Activated CD8-positive, alpha-beta T cell treated with anti-CD3 and anti-CD28 coated beads for 36 hours (primary cell): ENCODE results near the gene ZNHIT1. TPM values are rescaled to one million over a fixed set of nuclear protein-coding genes. Genes with fewer than 3 reads are reported as not detected.
A peak's percentile ranks its signal among the peaks of the same experiment; 100 is the strongest.

Source experiments
- ATAC-seq: fragments of 200-7000 bp; cut with Tn5 transposase; one replicate; pipeline ENCODE4 v1.10.0; 2021; ENCODE audit warnings: mild to moderate bottlenecking, moderate library complexity
- CTCF ChIA-PET: fragments of 350-600 bp; sonication (Branson Sonifier 250); formaldehyde crosslinking; loops from one replicate; lab custom pipeline; 2021; ENCODE audit warnings: antibody characterized with exemption; lab: Charles Lee
- POLR2A ChIA-PET: fragments of 350-600 bp; sonication (Branson Sonifier 250); formaldehyde crosslinking; loops from one replicate; lab custom pipeline; 2021; ENCODE audit warnings: antibody characterized with exemption; lab: Charles Lee
- DNase-seq: peaks from one replicate; pipeline ENCODE4 v3.0.0-alpha.2; 2020
- H3K27ac Mint-ChIP-seq: one replicate; pipeline ENCODE4 v1.8.0; 2021; ENCODE audit warnings: mild to moderate bottlenecking, mixed read lengths
- H3K27me3 Mint-ChIP-seq: one replicate; pipeline ENCODE4 v1.8.0; 2021; ENCODE audit warnings: mixed read lengths
- H3K36me3 Mint-ChIP-seq: one replicate; pipeline ENCODE4 v1.8.0; 2021; ENCODE audit warnings: low read depth, mixed read lengths
- H3K4me1 Mint-ChIP-seq: one replicate; pipeline ENCODE4 v1.8.0; 2021; ENCODE audit warnings: low read depth, mixed read lengths
- H3K4me3 Mint-ChIP-seq: one replicate; pipeline ENCODE4 v1.8.0; 2021; ENCODE audit warnings: mild to moderate bottlenecking, moderate library complexity, mixed read lengths
- H3K9me3 Mint-ChIP-seq: one replicate; pipeline ENCODE4 v1.8.0; 2021; ENCODE audit warnings: mixed read lengths
- CTCF ChIP-seq: fragments of 200-600 bp; IDR thresholded peaks from one replicate; pipeline ENCODE4 v1.8.0; 2022; ENCODE audit warnings: antibody characterized with exemption, mild to moderate bottlenecking
- intact Hi-C: fragments of 100-400 bp; cut with micrococcal nuclease; formaldehyde crosslinking; loops from one replicate; pipeline ENCODE4 v1.10.0; 2022
- total RNA-seq, 2 experiments: library from RNA; stranded (reverse); gene quantifications; one replicate each; pipeline ENCODE4 v1.2.3, GENCODE V29; 2021

Gene ZNHIT1
- total RNA-seq, 2 experiments from 2014 or later: 36.8 to 37.9 TPM

DNA sequence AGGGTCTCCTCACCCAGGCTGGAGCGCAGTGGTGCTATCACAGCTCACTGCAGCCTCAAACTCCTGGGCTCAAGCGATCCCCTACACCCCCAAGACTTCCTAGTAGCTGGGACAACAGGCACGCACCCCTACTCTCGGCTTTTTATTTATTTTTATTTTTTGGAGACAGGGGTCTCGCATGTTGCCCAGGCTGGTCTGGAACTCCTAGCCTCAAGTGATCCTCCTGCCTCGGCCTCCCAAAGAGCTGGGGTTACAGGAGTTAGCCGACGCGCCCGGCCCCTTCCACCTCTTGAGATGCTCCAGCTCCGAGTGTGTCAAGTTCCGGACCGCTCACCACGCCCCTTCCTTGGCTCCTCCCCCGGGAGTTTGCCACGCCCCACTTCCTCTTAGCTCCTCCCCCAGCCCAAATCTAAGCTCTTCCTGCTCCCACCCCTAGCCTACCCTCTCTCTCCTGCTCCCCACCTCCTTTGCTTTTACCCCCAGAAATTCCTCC lies 44.2 kb upstream of the ZNHIT1 start:
- no peak for TF ChIP-seq CTCF
- ATAC-seq (peak; percentile 89), DNase-seq (peak; percentile 82)
- no peaks in the 10 kb centered on the region for H3K9me3 Mint-ChIP-seq
- peaks cover 74% of the 10 kb centered on the region for H3K27me3 Mint-ChIP-seq
- ChIA-PET CTCF (interaction anchor here (0.9 to 7.7 kb wide), 9 partner anchors 8 to 70 kb away, joined by 3 to 56 read pairs (median 6); partner anchors contain the start of genes VGF and ZNHIT1), POLR2A (interaction anchor here (1.6 to 2.1 kb wide), 2 partner anchors 11 to 26 kb away, joined by 3 to 5 read pairs; no protein-coding TSS in a partner anchor)
- no peak overlapping the region for H3K27ac Mint-ChIP-seq
- peaks cover 45% of the 10 kb centered on the region for H3K4me1 Mint-ChIP-seq
- intact Hi-C loops: no loop called here
- peak overlapping the region; percentile 54 for H3K4me3 Mint-ChIP-seq
- H3K36me3 Mint-ChIP-seq: no peaks in the 10 kb centered on the region

DNA sequence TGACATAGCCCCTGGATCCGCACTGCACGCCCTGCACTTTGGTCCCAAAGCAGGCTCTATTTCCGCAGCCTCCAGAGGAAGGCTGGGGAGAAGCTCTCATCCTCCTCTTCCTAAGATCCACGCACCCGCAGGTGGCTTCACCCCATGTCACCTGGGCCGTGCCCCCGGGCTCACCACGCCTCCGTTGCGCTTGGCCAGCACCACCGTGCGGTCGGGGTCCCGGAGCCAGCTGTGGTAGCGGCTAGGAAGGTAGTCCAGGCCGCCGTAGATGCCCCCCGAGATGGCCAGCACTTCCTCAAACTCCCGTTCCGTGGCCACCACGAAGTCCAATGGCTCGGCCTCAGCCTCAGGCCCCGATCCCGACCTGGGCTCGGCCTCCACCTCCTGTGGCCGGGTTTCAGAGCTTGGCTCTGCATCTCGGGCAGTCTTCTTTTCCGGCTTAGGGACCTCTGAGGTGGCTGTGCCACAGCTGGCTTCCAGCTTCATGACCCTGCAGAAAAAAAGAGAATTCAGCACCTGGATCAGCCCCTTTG lies 43.6 kb upstream of the ZNHIT1 start:
- Mint-ChIP-seq H3K4me1 (peaks cover 43% of the 10 kb centered on the region), H3K36me3 (no peaks in the 10 kb centered on the region), H3K9me3 (no peaks in the 10 kb centered on the region), H3K27me3 (peaks cover 74% of the 10 kb centered on the region), H3K27ac (no peak overlapping the region), H3K4me3 (peak overlapping the region; percentile 54)
- peak; percentile 5 for ATAC-seq
- TF ChIP-seq CTCF: no peak
- intact Hi-C loops: no loop called here
- ChIA-PET POLR2A (interaction anchor here (1.6 to 2.1 kb wide), 2 partner anchors 12 to 27 kb away, joined by 3 to 5 read pairs; no protein-coding TSS in a partner anchor), CTCF (interaction anchor here (0.9 to 7.7 kb wide), 8 partner anchors 9 to 108 kb away, joined by 3 to 56 read pairs (median 6); partner anchors contain the start of gene VGF)
- no peak for DNase-seq

DNA sequence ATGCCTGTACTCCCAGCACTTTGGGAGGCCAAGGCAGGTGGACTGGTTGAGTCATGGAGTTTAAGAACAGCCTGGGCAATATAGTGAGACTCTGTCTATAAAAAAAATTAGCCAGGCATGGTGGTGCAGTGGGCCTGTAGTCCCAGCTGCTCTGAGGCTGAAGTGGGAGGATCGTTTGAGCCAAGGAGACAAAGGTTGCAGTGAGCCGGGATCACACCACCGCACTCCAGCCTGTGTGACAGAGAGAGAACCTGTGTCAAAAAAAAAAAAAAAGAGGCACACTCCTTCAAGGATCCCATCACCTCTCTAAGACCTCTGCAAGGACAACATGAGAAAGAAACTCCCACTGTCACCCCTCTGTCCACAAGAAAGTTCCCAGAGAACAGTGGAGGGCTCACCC lies 42.3 kb upstream of the ZNHIT1 start:
- POLR2A ChIA-PET: no interaction called here

GRCh38 chr7:101177644-101178043 lies 40.3 kb upstream of the ZNHIT1 start:
- no peak overlapping the region for H3K27ac Mint-ChIP-seq
- peaks cover 23% of the 10 kb centered on the region for H3K4me1 Mint-ChIP-seq
- ChIA-PET CTCF (interaction anchor here (1.2 to 7.7 kb wide), 3 partner anchors 14 to 100 kb away, joined by 3 to 56 read pairs (median 40); no protein-coding TSS in a partner anchor), POLR2A (interaction anchor here (1.2 kb wide), 1 partner anchor 10 kb away, joined by 4 read pairs; no protein-coding TSS in a partner anchor)
- no peak for TF ChIP-seq CTCF
- no peak overlapping the region for H3K4me3 Mint-ChIP-seq
- intact Hi-C loops: no loop called here
- H3K36me3 Mint-ChIP-seq: no peaks in the 10 kb centered on the region
- H3K27me3 Mint-ChIP-seq: peaks cover 62% of the 10 kb centered on the region
- H3K9me3 Mint-ChIP-seq: no peaks in the 10 kb centered on the region
- ATAC-seq (no peak), DNase-seq (no peak)

More for the DNA sequence above, 42.3 kb upstream of the ZNHIT1 start:
- DNase-seq (no peak), ATAC-seq (no peak)
- Mint-ChIP-seq H3K27ac (no peak overlapping the region), H3K36me3 (no peaks in the 10 kb centered on the region), H3K4me1 (peaks cover 36% of the 10 kb centered on the region), H3K9me3 (no peaks in the 10 kb centered on the region), H3K27me3 (peaks cover 64% of the 10 kb centered on the region), H3K4me3 (no peak overlapping the region)
- intact Hi-C loops: no loop called here
- CTCF ChIA-PET: interaction anchor here (5.5 to 7.7 kb wide), 2 partner anchors 16 to 32 kb away, joined by 40 to 56 read pairs; no protein-coding TSS in a partner anchor
- TF ChIP-seq CTCF: no peak

GRCh38 chr7:101179117-101179516 lies 38.8 kb upstream of the ZNHIT1 start:
- Mint-ChIP-seq H3K9me3 (no peaks in the 10 kb centered on the region), H3K4me3 (no peak overlapping the region), H3K36me3 (no peaks in the 10 kb centered on the region), H3K4me1 (peaks cover 11% of the 10 kb centered on the region), H3K27ac (no peak overlapping the region), H3K27me3 (peaks cover 57% of the 10 kb centered on the region)
- ATAC-seq (no peak), DNase-seq (no peak)
- ChIA-PET POLR2A (interaction anchor here (1.2 kb wide), 1 partner anchor 12 kb away, joined by 3 read pairs; no protein-coding TSS in a partner anchor), CTCF (interaction anchor here (7.7 kb wide), 1 partner anchor 13 kb away, joined by 56 read pairs; no protein-coding TSS in a partner anchor)
- intact Hi-C loops: no loop called here
- no peak for TF ChIP-seq CTCF
